Glutamatergic neuron (in vitro differentiated cells): ENCODE data around the gene CDH26. TPM values are rescaled to one million over a fixed set of nuclear protein-coding genes. Genes with fewer than 3 reads are reported as not detected.

Source experiments
- DNase-seq: peaks from one replicate; pipeline ENCODE4 v3.0.0; 2022
- H3K27ac Mint-ChIP-seq: one replicate; pipeline ENCODE4 v1.8.0; 2020; ENCODE audit warnings: mild to moderate bottlenecking, mixed read lengths, inconsistent platforms; ENCODE audit not compliant: unreplicated experiment
- H3K27me3 Mint-ChIP-seq: one replicate; pipeline ENCODE4 v1.8.0; 2020; ENCODE audit warnings: mild to moderate bottlenecking, moderate library complexity, mixed read lengths, inconsistent platforms; ENCODE audit not compliant: unreplicated experiment
- H3K36me3 Mint-ChIP-seq: one replicate; pipeline ENCODE4 v1.8.0; 2020; ENCODE audit warnings: mild to moderate bottlenecking, mixed read lengths, inconsistent platforms; ENCODE audit not compliant: unreplicated experiment
- H3K4me1 Mint-ChIP-seq: one replicate; pipeline ENCODE4 v1.8.0; 2020; ENCODE audit warnings: mild to moderate bottlenecking, low read depth, mixed read lengths, inconsistent platforms; ENCODE audit not compliant: unreplicated experiment
- H3K4me3 Mint-ChIP-seq: one replicate; pipeline ENCODE4 v1.8.0; 2020; ENCODE audit warnings: mild to moderate bottlenecking, mixed read lengths, inconsistent platforms; ENCODE audit not compliant: unreplicated experiment
- H3K9me3 Mint-ChIP-seq: one replicate; pipeline ENCODE4 v1.8.0; 2020; ENCODE audit warnings: mild to moderate bottlenecking, moderate library complexity, mixed read lengths, inconsistent platforms; ENCODE audit not compliant: unreplicated experiment
- CTCF ChIP-seq: fragments of 200-600 bp; sonication (generic); IDR thresholded peaks from one replicate; pipeline ENCODE4 v1.5.0; 2021; ENCODE audit not compliant: partially characterized antibody, unreplicated experiment
- total RNA-seq: library from RNA; stranded (reverse); fragmentation: NEBNext Ultra II Directional; extraction: Animal tissue kit (Norgen Biotek cat#: 25700); gene quantifications from one replicate; pipeline ENCODE4 v1.2.1, GENCODE V29; 2021; ENCODE audit not compliant: unreplicated experiment

Gene CDH26
- total RNA-seq, 1 donor from 2014 or later = 0.76 TPM

- H3K27ac Mint-ChIP-seq = no peak overlapping the region
- TF ChIP-seq CTCF = no peak
- no peaks in the 10 kb centered on the region for H3K27me3 Mint-ChIP-seq
- no peak for DNase-seq
- no peaks in the 10 kb centered on the region for H3K36me3 Mint-ChIP-seq
- peaks cover 5% of the 10 kb centered on the region for H3K9me3 Mint-ChIP-seq
- H3K4me3 Mint-ChIP-seq = no peak overlapping the region
- peaks cover 3% of the 10 kb centered on the region for H3K4me1 Mint-ChIP-seq
Measured at GRCh38 chr20:60024801-60025200, 66.6 kb downstream of the CDH26 start.

GRCh38 chr20:60026010-60026409 is 67.8 kb downstream of the CDH26 start:
- Mint-ChIP-seq H3K4me1 (peaks cover 3% of the 10 kb centered on the region), H3K36me3 (no peaks in the 10 kb centered on the region), H3K27me3 (no peaks in the 10 kb centered on the region), H3K27ac (no peak overlapping the region), H3K4me3 (no peak overlapping the region), H3K9me3 (peaks cover 5% of the 10 kb centered on the region)
- TF ChIP-seq CTCF = no peak
- DNase-seq = no peak

- Mint-ChIP-seq H3K4me1 (peaks cover 3% of the 10 kb centered on the region), H3K4me3 (no peak overlapping the region), H3K9me3 (peaks cover 4% of the 10 kb centered on the region), H3K36me3 (no peaks in the 10 kb centered on the region), H3K27me3 (no peaks in the 10 kb centered on the region), H3K27ac (no peak overlapping the region)
- no peak for DNase-seq
- TF ChIP-seq CTCF = no peak
Measured at GRCh38 chr20:60030471-60030870, 72.2 kb downstream of the CDH26 start.

GRCh38 chr20:60031107-60031506 is 72.9 kb downstream of the CDH26 start:
- peaks cover 3% of the 10 kb centered on the region for H3K4me1 Mint-ChIP-seq
- peaks cover 4% of the 10 kb centered on the region for H3K9me3 Mint-ChIP-seq
- H3K27ac Mint-ChIP-seq = no peak overlapping the region
- no peak for TF ChIP-seq CTCF
- no peaks in the 10 kb centered on the region for H3K27me3 Mint-ChIP-seq
- H3K36me3 Mint-ChIP-seq = no peaks in the 10 kb centered on the region
- H3K4me3 Mint-ChIP-seq = no peak overlapping the region
- DNase-seq = no peak

GRCh38 chr20:60034231-60035110 is 76.2 kb downstream of the CDH26 start:
- peaks cover 2% of the 10 kb centered on the region for H3K27me3 Mint-ChIP-seq
- H3K9me3 Mint-ChIP-seq = peaks cover 1% of the 10 kb centered on the region
- H3K4me1 Mint-ChIP-seq = no peaks in the 10 kb centered on the region
- H3K27ac Mint-ChIP-seq = no peak overlapping the region
- DNase-seq = no peak
- H3K36me3 Mint-ChIP-seq = no peaks in the 10 kb centered on the region
- TF ChIP-seq CTCF = no peak
- H3K4me3 Mint-ChIP-seq = no peak overlapping the region
